H9 (cell line): ENCODE data around the gene PSMA6. TPM values are rescaled to one million over a fixed set of nuclear protein-coding genes. Genes with fewer than 3 reads are reported as not detected.

ENCODE experiments used
- DNase-seq: peaks from one replicate; pipeline ENCODE4 v3.0.0-alpha.2; 2017
- H2AFZ ChIP-seq: one replicate; pipeline ENCODE4 v1.6.1; 2013; ENCODE audit warnings: mild to moderate bottlenecking, low read length, control low read depth, moderate library complexity
- H2AK5ac ChIP-seq: 2 replicates; pipeline ENCODE4 v1.6.1; 2013; ENCODE audit warnings: low read length, control low read depth, mixed read lengths; ENCODE audit not compliant: insufficient read length
- H2BK120ac ChIP-seq: one replicate; pipeline ENCODE4 v1.6.1; 2013; ENCODE audit warnings: low read depth, mild to moderate bottlenecking, low read length, control low read depth, inconsistent platforms; ENCODE audit not compliant: poor library complexity, severe bottlenecking
- H2BK12ac ChIP-seq: 2 replicates; pipeline ENCODE4 v1.6.1; 2013; ENCODE audit warnings: low read length, control low read depth, mixed read lengths, low read depth; ENCODE audit not compliant: insufficient read length
- H2BK15ac ChIP-seq: 2 replicates; pipeline ENCODE4 v1.6.1; 2013; ENCODE audit warnings: low read depth, low read length, control low read depth
- H2BK20ac ChIP-seq: one replicate; pipeline ENCODE4 v1.6.1; 2013; ENCODE audit warnings: low read depth, mild to moderate bottlenecking, low read length, control low read depth, inconsistent platforms; ENCODE audit not compliant: poor library complexity, severe bottlenecking
- H2BK5ac ChIP-seq: 2 replicates; pipeline ENCODE4 v1.6.1; 2013; ENCODE audit warnings: low read length, control low read depth, mixed read lengths; ENCODE audit not compliant: insufficient read length
- H3K14ac ChIP-seq: 2 replicates; pipeline ENCODE4 v1.6.1; 2013; ENCODE audit warnings: low read length, control low read depth; ENCODE audit not compliant: insufficient read depth
- H3K18ac ChIP-seq: 2 replicates; pipeline ENCODE4 v1.6.1; 2013; ENCODE audit warnings: low read depth, mild to moderate bottlenecking, mixed read lengths, low read length, control low read depth; ENCODE audit not compliant: insufficient read length
- H3K23ac ChIP-seq: 2 replicates; pipeline ENCODE4 v1.6.1; 2013; ENCODE audit warnings: low read length, control low read depth, mixed read lengths, low read depth; ENCODE audit not compliant: insufficient read length
- H3K23me2 ChIP-seq: 2 replicates; pipeline ENCODE4 v1.6.1; 2013; ENCODE audit warnings: low read depth, mild to moderate bottlenecking, mixed read lengths, low read length, control low read depth; ENCODE audit not compliant: insufficient read length, poor library complexity, severe bottlenecking
- H3K27ac ChIP-seq: 2 replicates; pipeline ENCODE4 v1.5.1; 2013; ENCODE audit warnings: low read length, control low read depth, mixed read lengths, low read depth; ENCODE audit not compliant: insufficient read length
- H3K27me3 ChIP-seq: 2 replicates; pipeline ENCODE4 v1.6.1; 2013; ENCODE audit warnings: low read length, control low read depth, inconsistent platforms; ENCODE audit not compliant: insufficient read depth
- H3K4ac ChIP-seq: 2 replicates; pipeline ENCODE4 v1.6.1; 2013; ENCODE audit warnings: low read depth, mild to moderate bottlenecking, control low read depth, inconsistent platforms, low read length, moderate library complexity
- H3K4me1 ChIP-seq: 2 replicates; pipeline ENCODE4 v1.6.1; 2013; ENCODE audit warnings: low read length, control low read depth, inconsistent platforms; ENCODE audit not compliant: insufficient read depth
- H3K4me2 ChIP-seq: 2 replicates; pipeline ENCODE4 v1.6.1; 2013; ENCODE audit warnings: low read length, control low read depth, mixed read lengths; ENCODE audit not compliant: insufficient read length, insufficient read depth
- H3K56ac ChIP-seq: 2 replicates; pipeline ENCODE4 v1.6.1; 2013; ENCODE audit warnings: low read depth, mild to moderate bottlenecking, mixed read lengths, low read length, control low read depth; ENCODE audit not compliant: insufficient read length
- H3K79me1 ChIP-seq: 2 replicates; pipeline ENCODE4 v1.6.1; 2013; ENCODE audit warnings: low read depth, mild to moderate bottlenecking, moderate library complexity, low read length, control low read depth, inconsistent platforms; ENCODE audit not compliant: insufficient read depth, poor library complexity, severe bottlenecking
- H3K79me2 ChIP-seq: 2 replicates; pipeline ENCODE4 v1.6.1; 2013; ENCODE audit warnings: low read length, control low read depth, inconsistent platforms; ENCODE audit not compliant: insufficient read depth
- H3K9ac ChIP-seq: 2 replicates; pipeline ENCODE4 v1.6.1; 2013; ENCODE audit warnings: low read length, control low read depth, mixed read lengths; ENCODE audit not compliant: insufficient read length; ENCODE audit errors: extremely low read depth
- H3K9me3 ChIP-seq: one replicate; pipeline ENCODE4 v1.6.1; 2013; ENCODE audit warnings: low read depth, low read length, inconsistent platforms; ENCODE audit not compliant: control insufficient read depth
- H3T11ph ChIP-seq: one replicate; pipeline ENCODE4 v1.6.1; 2013; ENCODE audit warnings: mild to moderate bottlenecking, low read length, control low read depth, inconsistent platforms
- H4K20me1 ChIP-seq: one replicate; pipeline ENCODE4 v1.6.1; 2013; ENCODE audit not compliant: control insufficient read depth, insufficient read length, insufficient read depth
- H4K5ac ChIP-seq: 2 replicates; pipeline ENCODE4 v1.6.1; 2013; ENCODE audit warnings: low read depth, mild to moderate bottlenecking, mixed read lengths, low read length, control low read depth; ENCODE audit not compliant: insufficient read length
- H4K8ac ChIP-seq: replicated peaks from 2 replicates; pipeline ENCODE4 v1.6.1; 2013; ENCODE audit warnings: low read length, control low read depth, mixed read lengths, low read depth; ENCODE audit not compliant: insufficient read length
- H4K91ac ChIP-seq: 2 replicates; pipeline ENCODE4 v1.6.1; 2013; ENCODE audit warnings: low read depth, mild to moderate bottlenecking, moderate library complexity, mixed read lengths, low read length, control low read depth; ENCODE audit not compliant: insufficient read length
- H3K27ac Mint-ChIP-seq, 3 experiments: 2 replicates in 2 of 3; 3 replicates in 1 of 3; pipeline ENCODE4 v1.8.0; 2020 to 2021; ENCODE audit warnings: mixed read lengths in 3 of 3, mild to moderate bottlenecking in 1 of 3, moderate library complexity in 1 of 3
- H3K27me3 Mint-ChIP-seq: 2 replicates; pipeline ENCODE4 v1.8.0; 2021; ENCODE audit warnings: low read depth, mild to moderate bottlenecking, moderate library complexity, mixed read lengths
- H3K36me3 Mint-ChIP-seq, 3 experiments: 2 replicates in 2 of 3; 3 replicates in 1 of 3; pipeline ENCODE4 v1.8.0; 2020 to 2021; ENCODE audit warnings: low read depth in 3 of 3, mixed read lengths in 3 of 3; ENCODE audit not compliant: insufficient read depth in 1 of 3
- H3K4me1 Mint-ChIP-seq, 2 experiments: 2 replicates each; pipeline ENCODE4 v1.8.0; 2020; ENCODE audit warnings: mixed read lengths in 2 of 2
- H3K4me3 Mint-ChIP-seq, 2 experiments: 2 replicates in 1 of 2; 3 replicates in 1 of 2; pipeline ENCODE4 v1.8.0; 2020 to 2021; ENCODE audit warnings: mild to moderate bottlenecking in 2 of 2, mixed read lengths in 2 of 2, moderate library complexity in 1 of 2
- H3K9me3 Mint-ChIP-seq, 2 experiments: 2 replicates in 1 of 2; 3 replicates in 1 of 2; pipeline ENCODE4 v1.8.0; 2020; ENCODE audit warnings: mild to moderate bottlenecking in 2 of 2, mixed read lengths in 2 of 2, moderate library complexity in 1 of 2
- CTCF ChIP-seq: fragments of 200-600 bp; sonication (generic); conservative IDR thresholded peaks from 3 replicates; pipeline ENCODE4 v1.8.0; 2021; ENCODE audit warnings: antibody characterized with exemption, mild to moderate bottlenecking
- WGBS: extraction: QIAGEN DNeasy Blood & Tissue Kit; methylation state at CpG from one replicate; pipeline ENCODE4 v1.1.7; 2013; ENCODE audit warnings: missing lambda C conversion rate, low lambda C conversion rate, mixed read lengths; ENCODE audit not compliant: insufficient read length; ENCODE audit errors: extremely low coverage; 5-methylcytosine and 5-hydroxymethylcytosine counted together
- total RNA-seq: library from RNA; stranded (reverse); gene quantifications from 2 replicates; pipeline ENCODE4 v1.2.1, GENCODE V29; 2021

The PSMA6 gene
- total RNA-seq, 1 experiment from 2014 or later, result 255 TPM

DNA sequence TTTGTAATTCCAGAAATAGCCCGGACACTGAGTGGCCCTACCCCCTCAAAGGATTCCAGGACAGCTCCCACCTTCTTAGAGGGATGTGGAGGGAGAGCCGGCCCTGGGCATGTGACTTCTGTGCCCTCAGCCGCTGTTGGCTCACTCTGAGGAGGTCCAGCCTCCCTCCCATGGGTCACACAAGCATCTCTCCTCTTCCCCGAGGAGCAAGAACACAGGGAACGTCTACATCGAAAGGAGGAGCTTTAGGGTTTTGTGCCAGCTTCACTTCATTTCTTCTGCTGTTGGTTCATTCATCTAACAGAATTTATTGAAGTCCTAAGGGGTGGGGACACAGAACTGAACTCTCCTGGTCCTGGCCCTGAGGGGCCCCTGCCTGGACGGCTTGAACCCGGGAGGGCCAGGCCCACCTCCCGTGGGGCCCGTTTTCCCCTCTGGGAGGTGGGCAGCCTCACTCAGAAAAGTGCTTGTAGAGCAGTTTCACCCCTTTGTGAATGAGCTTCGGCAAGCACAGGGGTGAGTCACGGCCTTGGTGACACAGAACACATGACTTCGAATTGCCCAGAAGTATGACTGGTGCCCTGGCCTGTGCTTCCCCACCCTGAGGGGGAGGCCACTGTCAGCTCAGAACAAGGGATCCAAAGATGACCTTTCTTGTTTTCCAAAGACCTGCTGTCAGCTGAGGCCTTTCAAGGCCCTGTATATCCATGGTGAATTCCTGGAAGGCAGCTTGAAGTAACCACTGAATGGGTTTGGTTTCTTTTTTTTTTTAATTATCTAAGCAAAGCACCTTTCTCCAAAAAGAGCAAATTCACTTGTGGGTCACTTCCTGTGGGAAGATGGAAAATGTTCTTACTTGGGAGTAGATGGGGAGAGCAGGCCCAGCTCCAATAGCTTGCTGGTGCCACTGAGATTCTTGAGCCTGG lies 73.2 kb downstream of the PSMA6 start:
- H3K4ac ChIP-seq, result no peak overlapping the region
- no peak overlapping the region for H2BK120ac ChIP-seq
- Mint-ChIP-seq H3K4me3 (no peak overlapping the region), H3K4me1 (peaks cover 20 to 27% of the 10 kb centered on the region in 2 experiments), H3K36me3 (no peaks in the 10 kb centered on the region), H3K9me3 (no peaks in the 10 kb centered on the region), H3K27me3 (no peaks in the 10 kb centered on the region), H3K27ac (no peak overlapping the region; a peak in 1 of 7 replicates)
- H3K4me1 ChIP-seq, result no peaks in the 10 kb centered on the region; the same call in 1 of the 2 replicates
- H2BK15ac ChIP-seq, result no peak overlapping the region
- H2AFZ ChIP-seq, result no peak overlapping the region
- H3K79me2 ChIP-seq, result no peaks in the 10 kb centered on the region
- H3K14ac ChIP-seq, result no peak overlapping the region
- TF ChIP-seq CTCF, result no peak
- H4K91ac ChIP-seq, result no peak overlapping the region
- no peak overlapping the region for H2BK5ac ChIP-seq
- no peak overlapping the region for H3K27ac ChIP-seq
- WGBS, result no CpG with 5 or more reads among the region's 13 CpGs
- no peaks in the 10 kb centered on the region for H3K79me1 ChIP-seq
- H3K18ac ChIP-seq, result no peak overlapping the region
- H3K56ac ChIP-seq, result no peak overlapping the region
- H2BK12ac ChIP-seq, result no peak overlapping the region
- H4K8ac ChIP-seq, result no peak overlapping the region
- no peaks in the 10 kb centered on the region for H3K27me3 ChIP-seq
- no peak overlapping the region for H3K9ac ChIP-seq
- H2AK5ac ChIP-seq, result no peak overlapping the region
- H3K23ac ChIP-seq, result no peak overlapping the region
- no peak overlapping the region for H4K5ac ChIP-seq
- H3K23me2 ChIP-seq, result no peaks in the 10 kb centered on the region
- H2BK20ac ChIP-seq, result no peak overlapping the region
- H3K4me2 ChIP-seq, result no peak overlapping the region
- DNase-seq, result no peak
- no peaks in the 10 kb centered on the region for H4K20me1 ChIP-seq
- no peak overlapping the region for H3T11ph ChIP-seq
- no peaks in the 10 kb centered on the region for H3K9me3 ChIP-seq
